HT1080 (cell line): ENCODE measurements around the gene ZBTB17. TPM values are rescaled to one million over a fixed set of nuclear protein-coding genes. Genes with fewer than 3 reads are reported as not detected.
A peak's percentile ranks its signal among the peaks of the same experiment; 100 is the strongest.
"Not testable (repeated sequence)": the region's sequence is repeated elsewhere in the genome, so short reads cannot be mapped to it uniquely, and the experiment has no call there.

Experiments
- DNase-seq: peaks from one replicate; pipeline ENCODE4 v3.0.0-alpha.2; 2015; ENCODE audit warnings: low read depth
- polyA plus RNA-seq, 2 experiments: library from polyadenylated mRNA; depleted of rRNA; stranded (reverse); fragments of >200 nt; gene quantifications; 2 replicates each; pipeline ENCODE4 v1.2.3, GENCODE V29; 2015
- total RNA-seq: library from RNA; depleted of rRNA; stranded (reverse); fragments of >200 nt; shearing (Covaris generic); gene quantifications from 2 replicates; pipeline ENCODE4 v1.2.3, GENCODE V29; 2014; rRNA removed

Gene ZBTB17
- total RNA-seq = 40.0 and 52.2 TPM in 2 replicates
- polyA plus RNA-seq (2015; cell fraction: cytosol; rRNA removed) = 19.8 and 21.0 TPM in 2 replicates
- 71.9 and 78.5 TPM in 2 replicates for polyA plus RNA-seq (2015; cell fraction: nucleus; rRNA removed)

DNA sequence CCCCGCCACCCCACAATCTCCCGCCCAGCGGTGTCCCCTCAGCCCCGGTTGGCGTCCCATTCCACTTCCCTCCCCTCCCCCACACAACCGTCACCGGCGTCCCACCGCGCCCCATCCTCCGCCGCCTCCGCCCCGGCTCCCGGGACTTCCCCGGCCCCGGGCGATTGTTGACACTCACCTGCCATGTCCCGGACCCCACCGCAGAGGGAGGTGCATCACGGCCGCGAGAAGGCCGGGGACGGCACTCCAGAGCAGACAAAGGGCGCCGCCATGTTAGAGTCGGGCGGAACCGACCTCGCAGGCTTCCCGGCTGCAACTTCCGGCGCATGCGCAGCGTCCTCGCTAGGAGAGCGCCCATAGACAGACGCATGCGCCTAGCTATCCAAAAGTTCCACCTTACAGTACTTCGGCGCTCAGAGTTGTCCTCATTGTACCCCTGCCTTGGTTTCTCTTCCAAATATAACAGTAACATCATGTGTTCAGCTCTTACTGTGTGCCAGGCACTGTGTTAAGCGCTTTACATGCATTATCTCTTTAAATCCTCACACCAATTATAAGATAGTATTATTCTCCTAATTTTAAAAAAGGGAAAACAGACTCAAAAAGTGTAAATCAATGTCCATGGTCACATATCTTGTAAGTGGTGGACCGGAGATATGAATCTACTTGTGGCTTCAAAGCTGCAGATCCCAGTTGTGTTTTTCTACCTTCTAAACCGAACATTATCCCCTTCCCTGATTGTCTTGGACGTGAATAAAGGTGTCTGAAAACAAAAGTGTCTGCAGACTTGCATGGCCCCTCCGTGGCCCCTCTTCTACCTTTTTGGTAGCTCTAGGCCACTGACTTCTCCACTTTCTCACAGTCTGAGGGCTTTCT is at the start of gene ZBTB17:
Gene ZBTB17 (minus strand): TSS at position 297 of the 876 bp plus-strand sequence. CDS start 27,606 bp downstream, outside the sequence.
- peak; percentile 87 for DNase-seq

DNA sequence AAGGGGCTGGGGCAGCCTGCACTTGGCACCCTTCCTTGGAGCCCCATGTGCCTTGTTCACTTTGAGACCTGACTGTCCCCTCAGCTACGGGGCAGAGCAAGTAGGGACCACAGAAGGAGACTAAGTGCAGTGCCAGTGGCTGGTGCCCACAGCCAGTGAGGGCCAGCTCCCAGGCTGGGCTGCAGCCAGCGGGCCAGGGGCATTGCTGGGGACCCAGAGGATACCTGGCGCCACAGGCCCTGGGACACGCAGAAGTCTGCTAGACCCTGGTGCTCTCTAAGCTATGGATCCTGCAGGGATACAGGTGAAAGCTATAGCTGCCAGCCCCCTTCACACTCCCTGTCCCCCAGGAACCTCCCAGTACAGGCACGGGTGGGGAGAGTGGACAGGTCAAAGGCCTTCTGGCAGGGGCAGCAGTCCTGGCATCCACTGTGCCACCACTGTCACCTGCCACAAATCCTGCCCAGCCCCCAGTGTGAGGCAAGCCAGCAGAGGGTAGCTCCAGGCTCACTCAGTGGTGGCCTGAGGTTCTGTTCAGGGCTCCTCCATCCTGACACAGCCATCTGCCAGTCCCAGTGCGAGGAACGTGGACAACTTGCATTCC is 47.3 kb upstream of the ZBTB17 start:
- DNase-seq = no peak

DNA sequence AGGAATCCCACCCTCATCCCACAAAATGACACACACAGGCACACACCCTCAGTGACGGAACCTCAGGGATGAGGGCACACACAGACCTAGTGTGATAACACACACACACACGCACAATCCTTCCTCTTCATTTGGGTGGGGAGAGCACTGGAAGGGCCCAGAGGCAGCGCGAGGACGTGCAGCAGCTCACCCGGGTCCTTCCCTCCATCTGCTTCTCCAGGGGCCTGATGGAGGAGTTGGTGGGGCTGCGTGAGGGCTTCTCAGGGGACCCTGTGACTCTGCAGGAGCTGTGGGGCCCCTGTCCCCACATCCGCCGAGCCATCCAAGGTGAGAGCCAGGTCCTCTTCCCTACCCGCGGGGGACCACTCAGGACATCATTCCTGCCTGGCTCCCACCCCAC is 46.5 kb upstream of the ZBTB17 start:
- DNase-seq = no peak

DNA sequence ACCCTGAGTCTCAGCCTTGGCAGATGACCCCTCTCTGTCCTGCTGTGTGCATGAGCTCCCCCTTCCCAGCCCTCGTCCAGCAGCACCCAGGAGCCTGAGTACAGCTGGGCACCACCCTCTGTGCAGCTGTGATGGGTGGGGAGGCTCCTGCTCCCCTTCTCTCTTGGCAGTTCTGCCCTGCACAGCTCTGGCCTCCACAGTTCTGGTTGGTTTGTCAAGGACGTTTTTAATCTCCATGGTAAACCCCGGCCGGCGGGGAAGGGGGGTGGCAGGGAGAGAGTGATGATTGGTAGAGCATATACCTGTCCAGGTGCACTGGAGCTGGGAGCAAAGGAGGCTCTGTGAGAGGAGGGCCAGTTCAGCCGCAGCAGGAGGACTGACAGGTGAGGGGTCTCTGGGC is 45.8 kb upstream of the ZBTB17 start, which contains the start of gene CLCNKA:
Gene CLCNKA (plus strand): TSS at position 356 of the 400 bp plus-strand sequence. CDS start 584 bp downstream, outside the sequence.
- no peak for DNase-seq

DNA sequence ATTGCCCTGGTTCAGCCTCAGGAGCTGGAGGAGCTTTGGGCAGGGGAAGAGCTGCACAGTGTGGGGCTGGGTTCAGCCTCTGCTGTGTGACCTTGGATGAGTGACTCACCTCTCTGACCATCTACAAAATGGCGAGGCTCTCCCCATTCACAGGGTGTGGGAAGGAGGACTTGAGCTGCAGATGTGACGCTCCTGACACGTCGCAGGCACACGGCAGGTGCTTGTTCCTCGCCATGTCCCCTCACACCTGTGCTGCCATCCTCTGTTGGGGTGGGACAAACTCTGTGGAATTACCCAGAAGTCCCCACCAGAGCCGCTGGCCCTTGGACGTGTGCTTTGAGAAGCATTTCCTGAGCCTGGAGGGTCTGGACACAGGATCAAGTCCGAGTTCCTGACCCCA is 45.0 kb upstream of the ZBTB17 start:
- DNase-seq = not testable (repeated sequence)

DNA sequence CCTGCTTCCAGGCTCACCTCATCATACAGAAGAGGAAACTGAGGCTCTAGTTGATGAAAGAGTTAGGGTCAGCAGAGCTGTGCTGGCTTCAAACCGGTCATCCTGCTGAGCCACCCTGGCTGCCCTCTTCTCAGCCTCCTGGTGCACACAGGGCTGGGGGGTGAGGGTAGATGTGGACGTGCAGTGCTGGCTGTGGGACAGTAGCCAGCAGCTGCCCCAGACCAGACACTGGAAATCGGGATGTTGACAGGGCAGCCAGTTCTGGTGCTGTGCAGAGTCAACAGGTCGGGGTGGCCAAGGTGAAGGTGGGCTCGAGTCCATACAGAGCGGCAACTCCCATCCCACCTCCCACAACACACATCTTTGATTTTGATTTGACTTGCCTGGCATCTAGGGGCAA is 44.4 kb upstream of the ZBTB17 start:
- DNase-seq = no peak

DNA sequence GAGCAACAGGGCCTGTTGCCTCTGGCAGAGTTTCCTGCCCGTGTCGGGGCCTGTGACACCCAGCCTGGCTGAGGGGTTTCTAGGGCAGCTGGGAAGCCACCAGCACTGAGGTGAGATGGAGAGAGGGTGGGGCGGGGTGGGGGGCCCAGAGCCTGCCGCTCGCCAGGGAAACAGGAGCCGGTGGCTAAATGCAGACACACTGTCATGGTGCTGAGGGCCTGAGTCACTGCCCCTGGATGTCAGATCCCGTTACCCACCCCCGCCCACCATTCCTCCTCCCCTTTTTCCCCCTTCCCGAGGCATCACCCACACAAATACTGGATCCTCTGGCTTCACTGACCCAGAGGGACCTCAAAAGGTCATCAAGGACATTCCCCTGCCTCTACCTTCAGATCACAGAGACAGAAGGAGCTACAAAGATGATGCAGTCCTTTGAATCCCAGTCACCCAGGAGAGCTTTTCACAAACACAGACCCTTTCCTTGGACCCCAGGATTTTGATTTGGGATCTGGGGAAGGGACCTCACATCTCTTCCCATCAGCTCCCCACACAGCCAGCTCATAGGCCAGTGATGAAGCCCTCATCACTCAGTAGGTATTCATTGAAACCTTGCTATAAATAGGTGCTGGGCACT is 43.9 kb upstream of the ZBTB17 start:
- DNase-seq = no peak

DNA sequence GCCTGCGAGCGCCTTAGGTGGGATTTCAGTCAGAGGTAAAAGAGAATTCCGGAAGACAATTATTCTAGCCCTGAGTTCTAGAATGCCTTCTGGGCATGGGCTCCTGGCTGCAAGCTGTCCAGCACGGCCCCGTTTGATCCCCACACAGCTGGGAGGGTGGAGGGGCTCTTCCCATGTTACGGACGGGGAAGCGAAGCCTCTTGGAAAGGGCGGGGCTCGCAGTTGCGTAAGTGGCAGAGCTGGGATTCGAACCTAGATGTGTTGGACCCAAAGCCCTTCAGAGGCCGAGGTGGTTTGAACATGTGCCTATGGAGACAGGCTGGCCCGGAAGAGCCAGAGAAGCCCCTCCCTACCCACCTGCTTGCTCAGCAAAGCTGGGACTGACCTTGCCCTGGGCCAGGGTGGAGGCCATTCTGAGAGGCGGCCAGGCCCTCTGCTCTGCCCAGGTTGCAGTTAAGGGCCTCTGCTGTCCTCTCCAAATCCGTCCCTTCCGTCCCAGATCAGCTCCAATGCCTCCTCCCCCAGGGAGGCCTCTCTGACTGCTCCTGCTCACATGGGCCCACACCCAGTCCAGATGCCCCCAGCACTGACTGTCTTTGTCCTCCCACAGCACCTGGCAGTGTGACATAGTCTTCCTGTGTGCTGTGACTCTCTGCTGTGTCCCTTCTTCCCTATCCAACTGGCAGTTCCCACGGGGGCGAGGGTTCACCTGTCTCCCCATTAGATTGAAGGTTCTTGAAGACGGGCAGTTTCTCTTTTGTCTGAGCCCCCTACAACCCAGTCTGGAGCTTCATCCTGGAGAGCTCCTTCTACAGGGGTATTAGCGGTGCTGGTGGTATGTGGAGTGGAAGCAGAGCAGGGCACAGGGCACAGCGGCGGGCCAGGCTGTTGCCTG is 43.1 kb upstream of the ZBTB17 start:
- no peak for DNase-seq

DNA sequence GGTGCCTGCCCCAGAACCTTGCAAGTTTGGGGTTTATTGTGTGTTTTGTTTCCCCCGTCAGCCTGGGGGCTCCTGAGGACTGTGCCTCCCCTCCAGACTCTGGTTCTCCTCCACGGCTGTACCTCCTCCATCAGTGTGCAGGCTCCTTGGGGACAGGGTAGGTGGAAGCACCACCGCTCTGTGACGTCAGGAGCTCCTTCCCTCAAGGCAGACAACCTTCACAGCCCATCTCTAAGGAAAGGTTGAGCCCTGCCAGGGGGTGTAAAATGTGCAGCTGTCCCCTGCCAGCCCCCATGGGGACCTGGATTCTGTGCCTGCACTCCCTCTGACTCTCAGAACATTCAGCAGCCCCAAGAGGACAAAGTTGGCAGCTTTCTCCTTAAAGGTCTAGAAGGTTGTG is 42.4 kb upstream of the ZBTB17 start:
- no peak for DNase-seq

DNA sequence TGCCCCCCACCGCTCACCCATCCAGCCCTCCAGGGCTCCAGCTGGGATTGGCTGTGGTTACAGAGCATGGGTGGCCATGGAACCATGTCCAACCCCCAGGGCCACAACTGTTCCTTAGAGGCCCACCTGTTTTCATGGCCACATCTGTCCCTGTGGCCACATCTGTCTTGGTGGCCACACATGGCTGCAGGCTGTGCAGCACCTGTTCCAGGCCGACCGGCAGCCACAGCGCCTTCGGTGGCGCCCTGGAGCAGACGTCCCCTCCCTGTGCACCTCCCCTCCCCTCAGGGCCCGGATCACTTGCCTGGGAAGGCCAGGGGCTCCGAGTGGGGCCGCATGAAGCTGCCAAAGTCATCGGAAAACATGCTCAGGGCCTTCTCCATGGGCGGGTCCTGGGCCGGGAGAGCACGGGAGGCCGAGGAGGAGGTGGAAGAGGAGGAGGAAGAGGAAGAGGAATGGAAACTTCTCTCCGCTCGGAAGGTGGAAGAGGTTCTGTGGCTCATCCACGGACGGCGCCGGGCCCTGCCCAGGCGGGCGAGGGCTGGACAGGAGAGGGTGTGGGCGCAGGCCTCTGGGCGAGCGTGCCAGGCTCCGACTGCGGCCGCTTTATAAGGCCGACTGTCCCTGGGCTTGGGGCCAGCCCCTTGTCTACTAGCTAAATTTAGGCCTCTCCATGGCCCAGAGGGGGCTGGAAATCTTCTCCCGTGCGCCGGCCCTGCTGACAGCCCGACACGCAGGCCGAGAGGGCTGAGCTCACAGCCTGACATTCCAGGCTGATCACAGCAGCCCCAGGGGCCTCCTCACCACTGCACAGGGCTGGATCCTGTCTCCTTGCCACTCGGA is 41.8 kb upstream of the ZBTB17 start, which contains the start of gene HSPB7:
Gene HSPB7 (minus strand): TSS at position 583 of the 843 bp plus-strand sequence. CDS start 80 bp downstream, at position 503.
- DNase-seq = no peak

DNA sequence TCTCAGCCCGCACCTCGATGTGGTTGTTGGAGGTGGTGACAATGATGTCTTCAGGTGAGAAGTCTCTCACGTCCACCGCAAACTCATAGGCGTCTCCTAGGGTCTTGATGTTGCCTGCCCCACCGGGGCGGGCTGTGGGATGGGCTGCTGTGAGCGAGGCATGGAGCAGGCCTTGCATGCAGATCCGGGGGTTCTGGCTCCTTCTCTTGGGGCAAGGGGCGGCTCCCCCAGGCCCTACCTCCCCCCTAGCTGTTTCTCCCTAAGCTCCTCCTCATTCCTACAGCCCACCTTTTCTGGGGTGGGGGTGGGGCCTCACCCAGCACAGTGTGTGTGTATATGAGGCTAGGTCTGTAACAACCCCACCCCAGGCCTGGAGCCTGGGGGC is 41.2 kb upstream of the ZBTB17 start:
- DNase-seq = no peak

DNA sequence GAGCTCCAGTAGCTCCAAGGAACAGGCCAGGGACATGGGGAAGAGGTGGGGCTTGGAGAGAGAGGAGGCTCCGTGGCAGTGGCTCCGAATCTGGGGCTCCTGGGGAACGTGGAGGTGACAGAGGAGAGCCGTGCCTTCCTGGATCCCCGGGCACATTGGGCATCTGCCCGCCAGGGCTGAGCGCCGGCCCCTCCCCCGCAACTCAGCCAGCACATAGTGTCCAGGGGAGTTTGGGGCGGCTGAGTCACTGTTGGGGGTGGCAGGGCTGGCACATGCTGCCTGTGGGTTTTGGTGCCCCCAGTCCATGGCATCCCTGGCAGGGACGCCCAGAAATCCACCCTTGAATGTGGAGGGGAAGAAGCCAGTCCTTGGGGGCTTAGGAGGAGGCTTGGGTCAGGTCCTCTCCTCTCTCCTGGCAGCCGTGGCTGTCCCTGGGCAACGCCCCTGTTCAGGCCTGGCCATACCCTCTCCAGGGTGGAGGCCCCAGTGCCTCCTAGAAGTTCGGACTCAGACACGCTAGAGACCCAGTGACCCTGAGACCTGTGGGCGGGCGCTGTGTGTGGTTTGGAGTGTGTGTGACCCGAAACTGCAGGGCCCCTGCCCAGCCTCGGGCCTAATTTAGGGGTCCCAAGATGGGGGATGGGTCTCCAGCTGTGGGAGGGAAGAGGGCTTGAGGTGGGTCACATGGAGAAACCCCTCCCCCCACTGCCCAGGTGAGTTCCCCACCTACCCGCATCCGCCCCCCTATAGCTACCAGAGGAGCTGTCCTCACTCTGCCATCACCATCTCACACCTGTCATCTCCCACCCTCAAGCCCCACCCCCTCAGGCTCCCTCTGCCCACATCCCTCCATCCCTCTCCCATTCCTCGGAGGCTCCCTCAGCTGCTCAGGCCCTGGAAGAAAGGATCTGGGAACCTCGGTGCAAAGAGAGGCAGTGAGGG is 40.3 kb upstream of the ZBTB17 start:
- peak; percentile 26 for DNase-seq

DNA sequence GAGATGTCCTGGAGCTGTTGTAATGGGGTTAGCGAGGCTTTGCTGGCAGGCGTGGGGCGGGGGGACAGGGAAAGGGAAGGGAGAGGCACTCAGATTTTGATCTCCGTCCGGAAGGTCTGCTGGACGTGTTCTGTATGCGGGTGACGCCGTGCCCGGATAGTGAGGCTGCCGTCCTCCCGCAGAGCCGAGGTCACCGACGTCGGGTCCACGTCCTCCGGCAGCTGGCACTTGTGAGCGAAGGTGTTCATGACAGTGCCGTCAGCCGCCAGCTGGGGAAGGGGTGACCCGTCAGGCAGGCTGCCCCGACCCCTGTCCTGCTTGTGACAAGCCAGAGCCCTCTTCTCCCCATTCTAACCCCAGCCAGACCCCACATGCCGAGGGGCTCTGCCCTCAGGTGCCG is 39.6 kb upstream of the ZBTB17 start:
- DNase-seq = no peak

DNA sequence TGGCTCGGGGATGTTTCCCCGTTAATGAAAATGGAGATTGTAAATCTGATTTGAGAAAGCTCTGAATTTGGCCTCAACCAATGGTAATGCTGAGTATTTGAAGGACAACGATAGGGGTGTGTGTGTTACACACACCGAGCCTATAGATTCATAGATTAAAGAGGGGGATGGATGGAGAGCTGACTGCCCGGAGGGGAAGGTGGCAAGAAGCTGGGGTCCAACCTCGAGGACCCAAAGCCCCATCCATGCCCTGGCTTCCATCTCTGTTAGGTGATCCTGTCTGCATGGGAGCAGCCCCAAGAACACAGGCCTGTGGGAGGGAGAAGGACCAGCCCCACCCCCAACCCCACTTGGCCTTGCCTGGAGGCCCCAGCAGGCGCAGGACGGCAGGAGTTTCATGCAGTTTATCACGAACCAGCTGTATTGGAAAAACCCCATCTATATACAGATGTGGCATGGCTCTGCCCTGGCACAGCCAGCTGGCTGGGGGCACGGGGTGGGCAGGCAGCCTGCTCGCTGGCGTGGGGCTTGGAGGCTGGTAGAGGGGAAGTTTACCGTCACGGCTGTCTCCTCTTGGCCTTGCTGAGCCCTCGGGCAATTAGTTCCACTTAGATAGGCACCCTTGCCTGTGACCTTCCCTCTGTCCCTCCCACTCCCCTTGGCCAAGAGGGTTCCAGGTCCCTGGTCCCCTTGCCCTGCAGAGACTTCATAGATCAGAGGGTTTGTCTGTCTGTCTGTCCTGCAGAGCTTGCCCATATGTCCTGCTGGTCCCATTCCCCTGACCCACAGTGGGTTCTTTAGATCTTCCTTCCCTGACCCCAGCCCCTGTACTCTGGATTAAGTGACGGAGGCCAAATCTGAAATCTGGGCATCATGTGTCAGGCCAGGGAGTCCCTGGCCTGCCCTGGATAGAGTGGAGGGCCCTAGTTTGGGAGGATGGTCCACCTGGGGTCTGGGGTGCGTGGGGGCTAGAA is 38.9 kb upstream of the ZBTB17 start:
- DNase-seq = no peak

DNA sequence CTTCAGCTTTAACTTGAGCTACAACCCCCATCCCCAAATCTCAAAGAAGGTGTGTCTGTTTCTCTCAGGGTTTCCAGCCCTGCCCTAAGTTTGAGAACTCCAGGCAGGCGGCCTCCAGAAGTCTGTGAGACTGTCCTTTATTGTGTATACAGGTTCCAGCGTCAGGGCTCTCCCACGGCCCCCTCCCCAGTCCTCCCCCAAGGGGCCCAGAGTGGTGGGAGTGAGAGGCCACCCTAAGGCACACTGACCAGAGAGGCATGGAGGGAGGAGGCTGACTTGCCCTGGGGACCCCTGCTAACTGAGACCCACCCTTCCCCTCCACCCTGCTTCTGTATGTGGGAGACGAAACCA is 38.0 kb upstream of the ZBTB17 start:
- DNase-seq = no peak

DNA sequence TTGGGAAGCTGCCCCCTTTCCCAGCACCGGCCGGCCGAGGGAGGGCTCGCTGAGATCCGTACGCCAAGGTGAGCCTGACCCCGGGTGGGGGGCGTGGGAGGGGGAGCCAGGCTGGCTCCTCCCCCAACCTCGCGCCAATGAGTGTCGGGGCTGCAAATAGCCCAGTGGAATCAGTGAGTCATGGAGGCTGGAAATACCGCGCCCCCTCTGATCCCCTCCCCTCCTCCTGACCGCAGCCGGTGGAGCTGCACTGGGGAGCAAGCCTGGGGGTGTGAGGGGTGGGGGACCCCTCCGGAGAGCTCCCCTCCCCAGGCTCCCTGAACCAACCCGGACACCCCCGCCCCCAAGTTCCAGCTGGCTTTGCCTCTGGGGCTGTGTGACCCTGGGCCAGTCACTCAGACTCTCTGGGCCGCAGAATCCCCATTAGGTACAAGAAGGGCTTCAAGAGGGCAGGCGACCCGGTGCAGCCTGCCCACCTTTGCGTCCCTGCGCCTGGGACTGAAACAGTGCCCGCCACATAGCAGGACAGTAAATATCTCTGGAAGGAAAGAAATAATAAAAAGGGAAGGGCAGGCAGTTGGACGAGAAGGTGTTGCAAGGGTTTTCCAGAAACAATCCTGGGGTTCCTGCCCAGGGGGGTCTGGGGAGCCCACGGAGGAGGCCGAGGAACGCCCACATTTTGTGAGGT is 37.5 kb upstream of the ZBTB17 start:
- peak; percentile 69 for DNase-seq
